GM19025 (cell line): ENCODE data around the gene TMEM132A.

Experiments
- ATAC-seq: cut with Tn5 transposase; IDR thresholded peaks from one replicate; pipeline ENCODE4 v1.9.1; 2021; ENCODE audit warnings: mild to moderate bottlenecking, low read depth, moderate library complexity; ENCODE audit not compliant: unreplicated experiment

Gene TMEM132A

DNA sequence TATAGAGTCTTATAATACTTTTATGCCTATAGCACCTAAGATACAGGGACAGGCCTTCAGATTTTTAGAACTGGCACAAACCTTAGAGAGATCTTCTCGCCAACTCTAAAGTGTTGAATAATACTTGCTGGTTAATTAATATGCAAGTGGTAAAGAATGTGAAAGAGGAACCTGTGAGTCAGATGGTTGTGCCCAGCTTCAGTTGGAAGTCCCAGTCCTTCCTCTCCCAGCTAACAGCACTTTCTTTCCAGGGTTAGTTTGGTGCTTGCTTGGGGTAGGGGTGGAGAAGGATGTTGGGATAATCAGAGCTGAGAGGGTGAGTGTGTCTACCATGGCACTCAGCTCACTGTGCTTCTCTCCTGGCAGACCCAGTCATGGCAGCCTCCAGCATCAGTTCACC lies 4.9 kb upstream of the TMEM132A start:
- ATAC-seq, result no peak

DNA sequence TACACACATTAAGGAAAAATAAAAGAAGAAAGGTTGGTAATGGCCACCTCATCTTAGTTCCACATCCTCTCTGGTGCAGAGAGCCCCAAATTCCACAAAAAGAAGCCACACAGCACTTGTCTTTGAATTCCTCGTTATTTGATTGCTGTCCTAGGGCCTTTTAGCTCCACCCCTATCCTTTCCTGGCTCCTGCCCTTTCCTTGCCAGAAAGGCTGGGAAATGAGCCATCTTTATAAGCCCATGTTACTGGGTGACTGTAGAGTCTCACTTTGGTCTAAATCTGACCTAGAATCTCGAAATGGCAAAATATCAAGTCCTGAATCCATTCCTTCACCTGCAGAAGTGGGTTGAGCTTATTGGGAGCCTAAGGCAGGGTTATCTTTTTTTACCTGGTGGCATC lies 4.3 kb upstream of the TMEM132A start:
- no peak for ATAC-seq

DNA sequence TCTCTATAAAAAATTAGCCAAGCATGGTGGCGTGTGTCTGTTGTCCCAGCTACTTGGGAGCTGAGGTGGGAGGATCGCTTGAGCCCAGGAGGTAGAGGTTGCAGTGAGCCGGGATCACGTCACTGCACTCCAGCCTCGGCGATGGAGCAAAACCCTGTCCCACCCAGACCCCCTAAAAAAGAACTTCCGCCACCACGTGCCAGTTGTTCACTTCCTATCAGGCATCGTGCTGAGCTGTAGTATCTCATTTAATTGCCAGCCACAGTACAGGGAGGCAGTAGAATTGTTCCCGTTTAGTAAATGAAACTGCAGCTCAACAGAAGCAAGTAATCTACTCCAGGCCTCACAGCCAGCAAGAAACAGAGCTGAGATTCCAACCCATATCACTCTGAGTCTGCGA lies 3.0 kb upstream of the TMEM132A start:
- ATAC-seq, result no peak

DNA sequence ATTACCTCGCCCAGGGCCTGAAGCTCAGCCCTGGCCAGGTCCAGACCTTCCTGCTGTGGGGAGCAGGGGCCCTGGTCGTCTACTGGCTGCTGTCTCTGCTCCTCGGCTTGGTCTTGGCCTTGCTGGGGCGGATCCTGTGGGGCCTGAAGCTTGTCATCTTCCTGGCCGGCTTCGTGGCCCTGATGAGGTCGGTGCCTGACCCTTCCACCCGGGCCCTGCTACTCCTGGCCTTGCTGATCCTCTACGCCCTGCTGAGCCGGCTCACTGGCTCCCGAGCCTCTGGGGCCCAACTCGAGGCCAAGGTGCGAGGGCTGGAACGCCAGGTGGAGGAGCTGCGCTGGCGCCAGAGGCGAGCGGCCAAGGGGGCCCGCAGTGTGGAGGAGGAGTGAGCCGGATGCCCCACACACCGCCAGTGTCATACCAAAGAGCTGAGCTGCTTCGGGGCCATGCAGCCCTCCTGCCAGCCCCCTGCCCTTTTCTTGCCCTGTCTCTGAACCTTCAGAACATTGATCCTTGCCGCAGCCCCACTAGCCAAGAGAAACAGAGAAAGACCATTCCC lies 2.4 kb upstream of the TMEM132A start:
- no peak for ATAC-seq

DNA sequence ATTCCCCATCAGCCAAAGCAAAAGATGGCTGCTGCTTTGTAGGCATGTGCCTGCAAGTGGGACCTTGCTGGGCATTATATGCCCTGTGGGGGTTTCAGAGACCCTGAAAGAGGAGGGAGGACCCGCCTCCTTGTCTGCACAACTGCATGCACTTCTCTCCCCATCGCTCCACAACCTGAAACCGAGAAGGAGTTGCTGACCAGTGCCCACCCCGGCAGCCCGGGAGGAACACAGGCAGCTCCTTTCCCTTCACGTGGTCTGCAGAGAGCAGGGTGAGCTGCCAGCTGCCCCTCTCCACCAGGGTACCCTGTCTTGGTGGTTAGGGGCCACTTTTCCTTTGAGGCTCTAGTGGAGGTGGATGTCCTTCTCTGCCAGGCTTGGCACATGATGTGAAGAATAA lies 1.4 kb upstream of the TMEM132A start:
- no peak for ATAC-seq

DNA sequence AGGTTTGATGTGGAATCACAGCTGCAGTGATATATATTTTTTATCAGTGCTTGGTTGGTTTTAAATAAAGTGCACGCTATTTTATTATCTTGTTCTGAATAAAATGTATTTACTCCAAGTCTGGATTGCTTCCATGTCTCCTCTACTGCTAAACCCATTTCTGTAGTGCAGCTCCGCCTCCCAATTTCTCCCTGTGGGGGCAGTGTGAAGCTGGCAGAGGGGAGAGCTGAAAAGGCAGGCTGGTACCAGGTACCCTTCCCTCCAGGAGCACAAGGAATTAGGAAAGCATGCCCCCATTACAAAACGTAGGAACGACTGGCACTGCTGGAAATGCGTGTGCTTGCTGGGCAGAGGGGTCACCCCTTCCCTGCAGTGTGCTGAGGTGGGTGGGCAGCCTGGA lies 934 bp upstream of the TMEM132A start:
- no peak for ATAC-seq

DNA sequence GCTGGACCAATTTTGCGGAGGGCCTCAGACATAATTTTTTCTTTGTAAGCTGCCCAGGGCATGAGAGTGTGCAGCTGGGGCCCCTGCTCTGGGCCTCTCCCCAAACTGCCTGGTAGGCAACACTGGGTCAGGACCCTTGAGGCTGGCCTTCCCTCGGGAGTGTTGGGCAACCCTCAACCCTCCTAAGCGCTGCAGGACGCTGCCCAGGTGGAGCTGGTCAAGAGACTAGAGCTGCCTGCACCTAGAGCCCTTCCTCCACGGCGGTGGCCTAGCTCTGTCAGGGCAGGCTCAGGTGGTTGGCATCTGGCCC lies 505 bp upstream of the TMEM132A start:
- ATAC-seq, result no peak

DNA sequence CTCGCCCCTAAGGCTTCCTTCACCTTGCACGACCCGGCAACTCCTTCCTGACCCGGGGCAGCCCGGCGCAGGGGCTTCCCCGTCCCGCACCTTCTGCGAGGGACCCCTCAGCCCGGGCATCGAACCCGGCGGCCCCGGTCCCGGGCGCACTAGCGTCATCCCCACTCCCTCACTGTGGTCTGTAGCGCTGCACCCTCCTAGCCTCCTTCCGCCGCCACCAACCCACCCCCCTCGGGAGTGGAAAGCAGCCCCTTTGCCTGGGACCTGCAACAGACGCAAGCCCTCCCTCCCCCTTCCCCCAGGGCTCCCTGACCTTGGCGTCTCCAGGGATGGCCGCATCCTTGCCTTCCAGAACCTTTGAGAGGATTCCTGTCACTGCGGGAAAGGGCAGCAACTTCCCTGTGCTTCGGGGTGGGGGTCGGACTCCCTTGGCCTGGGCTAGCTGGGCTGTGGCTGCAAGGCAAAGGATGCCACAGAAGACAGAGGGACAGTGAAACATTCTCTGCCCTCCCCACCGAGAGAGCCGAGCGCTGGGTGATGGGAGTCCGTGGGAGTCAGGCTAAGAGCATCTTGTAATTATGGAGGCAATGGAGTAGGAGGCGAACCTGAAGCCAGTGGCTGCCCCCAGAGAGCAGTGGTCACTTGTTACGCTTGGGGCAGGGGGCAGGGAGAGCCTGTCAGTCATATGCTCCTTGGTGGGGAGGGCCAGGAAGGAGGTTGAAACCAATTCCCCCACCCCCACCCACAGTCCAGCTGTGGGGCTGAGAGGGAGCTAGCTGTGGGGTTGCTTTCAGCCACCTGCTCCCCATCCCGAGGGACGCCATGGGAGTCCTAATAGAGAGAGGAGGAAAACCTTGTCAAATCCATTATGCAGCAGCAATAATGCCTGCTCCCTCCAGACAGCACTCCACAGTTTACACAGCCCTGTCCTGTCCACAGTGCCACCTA lies 920 bp downstream of the TMEM132A start:
- ATAC-seq, result no peak

DNA sequence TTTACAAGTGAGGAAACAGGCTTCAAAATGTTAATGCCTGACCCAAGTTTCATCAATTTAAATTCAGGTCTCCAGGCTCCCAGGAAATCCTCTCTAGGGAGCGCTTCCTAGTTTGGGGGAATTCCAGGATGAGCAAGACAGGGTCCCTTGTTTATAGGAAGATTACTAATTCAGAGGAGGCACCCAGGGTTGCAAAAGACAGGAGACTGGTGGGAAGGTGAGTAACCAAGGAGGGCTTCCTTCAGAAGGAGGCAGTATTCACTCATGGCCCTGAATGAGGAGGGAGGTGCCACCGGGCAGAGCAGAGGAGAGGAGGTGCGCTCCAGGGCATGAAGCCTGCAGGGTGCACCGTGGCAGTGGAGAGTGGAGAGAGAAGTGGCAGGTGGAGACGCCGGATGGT lies 1.6 kb downstream of the TMEM132A start:
- no peak for ATAC-seq

DNA sequence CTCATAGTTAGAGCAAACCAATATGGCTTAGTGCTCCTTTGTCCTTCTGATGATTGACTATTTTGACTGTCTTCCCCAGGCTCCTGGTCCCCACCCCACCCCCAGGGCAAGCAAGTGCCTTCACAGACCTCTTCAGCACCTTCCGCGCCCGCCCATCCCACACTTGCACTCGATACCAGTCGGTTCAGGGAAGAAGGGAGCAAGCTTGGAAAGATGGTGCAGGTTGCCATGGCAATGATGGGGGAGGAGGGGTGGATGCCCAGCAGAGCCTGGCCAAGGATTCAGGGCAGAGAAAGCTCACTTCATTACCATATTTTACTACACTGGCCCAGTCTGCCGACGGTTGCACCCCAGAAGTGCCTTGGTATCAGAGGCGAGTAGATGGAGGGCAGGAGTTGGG lies 2.2 kb downstream of the TMEM132A start:
- ATAC-seq, result no peak

DNA sequence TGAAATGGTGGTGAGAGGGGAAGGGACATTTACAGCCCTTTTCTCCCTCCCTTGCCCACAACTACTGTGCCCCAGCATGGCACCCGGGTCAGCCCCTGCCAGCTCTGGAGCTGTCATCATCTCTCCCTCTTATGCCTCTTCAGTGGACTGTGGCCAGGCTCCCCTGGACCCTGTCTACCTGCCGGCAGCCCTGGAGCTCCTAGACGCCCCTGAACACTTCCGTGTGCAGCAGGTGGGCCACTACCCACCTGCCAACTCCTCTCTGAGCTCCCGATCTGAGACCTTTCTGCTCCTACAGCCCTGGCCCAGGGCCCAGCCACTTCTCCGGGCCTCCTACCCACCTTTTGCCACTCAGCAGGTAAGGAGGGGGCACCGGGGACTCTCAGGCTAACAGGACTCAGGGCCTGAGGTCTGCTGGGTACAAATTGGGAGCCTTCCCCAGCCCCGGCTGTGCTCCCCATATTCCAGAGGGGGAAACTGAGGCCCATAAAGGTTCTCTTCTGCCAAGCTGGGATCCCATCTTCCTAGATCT lies 2.9 kb downstream of the TMEM132A start:
- ATAC-seq, result no peak

DNA sequence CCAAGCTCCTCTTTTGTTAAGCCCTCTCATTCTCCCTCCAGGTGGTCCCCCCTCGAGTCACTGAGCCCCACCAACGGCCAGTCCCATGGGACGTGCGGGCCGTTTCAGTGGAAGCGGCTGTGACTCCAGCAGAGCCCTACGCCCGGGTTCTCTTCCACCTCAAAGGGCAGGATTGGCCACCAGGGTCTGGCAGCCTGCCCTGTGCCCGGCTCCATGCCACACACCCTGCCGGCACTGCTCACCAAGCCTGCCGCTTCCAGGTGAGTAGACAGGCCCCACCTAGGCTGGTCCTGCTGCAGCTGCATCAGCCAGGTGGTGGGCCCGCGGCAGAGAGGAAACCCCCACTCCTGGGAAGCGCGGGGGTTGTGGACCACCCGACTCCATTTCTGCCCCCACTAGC lies 3.3 kb downstream of the TMEM132A start:
- ATAC-seq, result no peak

DNA sequence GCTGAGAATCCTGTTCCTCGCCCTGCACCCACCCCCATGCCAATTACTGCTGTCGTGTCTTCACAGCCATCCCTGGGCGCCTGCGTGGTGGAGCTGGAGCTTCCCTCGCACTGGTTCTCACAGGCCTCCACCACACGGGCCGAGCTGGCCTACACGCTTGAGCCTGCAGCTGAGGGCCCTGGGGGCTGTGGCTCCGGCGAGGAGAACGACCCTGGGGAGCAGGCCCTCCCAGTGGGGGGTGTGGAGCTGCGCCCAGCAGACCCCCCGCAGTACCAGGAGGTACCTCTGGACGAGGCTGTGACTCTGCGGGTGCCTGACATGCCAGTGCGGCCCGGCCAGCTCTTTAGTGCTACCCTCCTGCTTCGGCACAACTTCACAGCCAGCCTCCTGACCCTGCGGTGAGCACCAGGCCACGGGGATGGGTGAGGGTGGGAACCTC lies 4.3 kb downstream of the TMEM132A start:
- no peak for ATAC-seq

DNA sequence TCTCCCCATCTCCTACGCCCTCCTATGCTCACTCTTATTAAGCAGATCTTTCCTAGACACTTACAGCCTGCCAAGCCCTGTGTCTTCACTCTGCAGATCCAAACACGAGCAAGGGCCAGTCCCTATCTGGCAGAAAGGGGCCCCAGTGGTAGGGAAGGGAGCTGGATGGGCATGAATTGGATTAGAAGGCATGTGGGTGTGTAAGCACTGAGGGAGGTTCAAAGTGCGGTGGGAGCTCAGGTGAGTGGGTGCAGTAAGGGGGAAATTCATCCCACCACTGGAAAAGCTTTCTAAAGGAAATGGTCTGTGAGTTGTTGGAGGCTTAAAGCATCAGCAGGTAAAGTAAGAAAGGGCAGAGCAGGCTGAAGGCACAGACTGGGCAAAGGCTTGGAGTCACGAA lies 5.5 kb downstream of the TMEM132A start:
- no peak for ATAC-seq

DNA sequence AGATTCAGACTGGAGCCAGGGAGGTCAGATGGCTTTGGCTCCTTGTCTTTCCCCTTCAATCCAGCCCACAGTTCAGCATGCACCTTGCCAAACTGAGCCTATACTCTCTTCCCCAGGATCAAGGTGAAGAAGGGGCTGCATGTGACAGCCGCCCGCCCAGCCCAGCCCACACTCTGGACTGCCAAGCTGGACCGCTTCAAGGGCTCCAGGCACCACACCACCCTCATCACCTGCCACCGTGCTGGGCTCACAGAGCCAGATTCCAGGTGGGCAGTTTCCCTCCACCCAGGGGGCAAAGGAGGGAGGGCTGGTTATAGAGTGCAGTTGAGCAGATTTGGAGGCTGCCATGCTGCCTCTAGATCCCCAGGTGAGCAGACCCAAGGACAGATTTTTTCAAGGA lies 6.1 kb downstream of the TMEM132A start:
- ATAC-seq, result no peak

DNA sequence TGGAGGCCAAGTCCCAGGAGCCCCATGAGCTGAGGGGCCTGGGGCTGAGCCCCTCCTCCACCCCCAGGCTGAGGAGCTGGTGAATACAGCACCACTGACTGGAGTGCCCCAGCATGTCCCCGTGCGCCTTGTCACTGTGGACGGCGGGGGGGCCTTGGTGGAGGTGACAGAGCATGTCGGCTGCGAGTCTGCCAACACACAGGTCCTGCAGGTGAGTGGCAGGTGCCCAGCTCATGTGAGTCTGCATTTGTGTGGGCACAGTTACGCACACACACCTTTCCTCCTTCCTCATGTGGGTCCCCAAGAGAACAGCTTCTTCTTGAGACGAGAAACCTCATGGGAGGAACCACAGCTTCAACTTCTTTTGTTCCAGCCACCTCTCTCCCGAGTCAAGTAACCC lies 7.7 kb downstream of the TMEM132A start:
- ATAC-seq, result no peak

DNA sequence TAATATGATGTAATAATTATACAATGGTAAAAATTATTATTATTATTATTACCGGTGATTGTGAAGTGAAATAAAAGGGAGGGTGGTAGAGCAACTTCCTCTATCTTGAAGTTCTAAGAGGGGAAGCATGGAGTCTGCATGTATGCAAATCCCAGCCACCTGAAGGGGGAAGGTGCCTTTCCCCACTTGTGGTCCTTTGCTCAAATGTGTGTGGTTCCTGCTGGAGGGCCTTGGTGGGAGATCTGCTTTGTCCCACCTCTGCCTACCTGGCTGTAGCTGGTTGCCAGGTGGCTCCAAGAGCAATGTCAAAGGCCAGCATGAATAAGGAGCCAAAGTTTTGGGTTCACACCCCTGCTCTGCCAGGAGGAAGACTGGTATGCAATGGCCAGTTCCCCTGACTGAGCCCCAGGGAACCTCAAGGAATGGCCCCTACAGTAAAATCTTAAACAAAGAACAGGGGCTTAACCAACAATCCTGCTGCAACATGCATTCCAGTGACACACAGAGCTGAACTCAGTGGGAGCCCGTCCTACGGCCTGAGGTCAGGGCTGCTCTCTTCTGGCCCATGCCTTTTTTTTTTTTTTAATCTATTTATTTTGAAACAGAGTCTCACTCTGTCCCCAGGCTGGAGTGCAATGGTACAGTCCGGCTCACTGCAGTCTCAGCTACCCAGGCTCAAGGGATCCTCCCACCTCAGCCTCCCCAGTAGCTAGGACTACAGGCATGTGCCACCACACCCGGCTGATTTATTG lies 8.5 kb downstream of the TMEM132A start:
- ATAC-seq, result no peak

DNA sequence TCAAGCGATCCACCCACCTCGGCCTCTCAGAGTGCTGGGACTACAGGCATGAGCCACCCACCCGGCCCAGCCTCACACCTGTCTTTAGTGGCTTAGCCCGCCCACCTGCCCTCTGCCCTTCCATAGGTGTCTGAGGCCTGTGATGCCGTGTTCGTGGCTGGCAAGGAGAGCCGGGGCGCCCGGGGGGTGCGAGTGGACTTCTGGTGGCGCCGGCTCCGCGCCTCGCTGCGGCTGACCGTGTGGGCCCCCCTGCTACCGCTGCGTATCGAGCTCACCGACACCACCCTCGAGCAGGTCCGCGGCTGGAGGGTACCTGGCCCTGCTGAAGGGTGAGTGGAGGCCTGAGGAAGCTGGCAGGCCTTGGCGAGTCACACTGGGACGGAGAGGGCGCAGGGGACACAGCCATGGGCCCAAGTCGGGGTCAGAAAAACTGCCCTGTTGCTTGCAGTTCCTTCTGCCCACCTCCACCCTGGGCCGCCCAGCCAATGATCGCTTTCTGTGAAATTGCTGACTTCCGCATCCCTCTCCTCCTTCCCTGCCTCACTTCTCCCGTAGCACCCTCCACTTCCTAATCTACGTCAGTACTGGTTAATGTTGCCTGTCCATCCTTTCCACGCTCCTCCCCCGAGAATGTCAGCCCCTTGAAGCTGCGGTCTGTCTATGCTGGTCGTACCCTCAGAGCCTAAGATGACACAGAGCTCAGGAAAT lies 9.3 kb downstream of the TMEM132A start:
- no peak for ATAC-seq

DNA sequence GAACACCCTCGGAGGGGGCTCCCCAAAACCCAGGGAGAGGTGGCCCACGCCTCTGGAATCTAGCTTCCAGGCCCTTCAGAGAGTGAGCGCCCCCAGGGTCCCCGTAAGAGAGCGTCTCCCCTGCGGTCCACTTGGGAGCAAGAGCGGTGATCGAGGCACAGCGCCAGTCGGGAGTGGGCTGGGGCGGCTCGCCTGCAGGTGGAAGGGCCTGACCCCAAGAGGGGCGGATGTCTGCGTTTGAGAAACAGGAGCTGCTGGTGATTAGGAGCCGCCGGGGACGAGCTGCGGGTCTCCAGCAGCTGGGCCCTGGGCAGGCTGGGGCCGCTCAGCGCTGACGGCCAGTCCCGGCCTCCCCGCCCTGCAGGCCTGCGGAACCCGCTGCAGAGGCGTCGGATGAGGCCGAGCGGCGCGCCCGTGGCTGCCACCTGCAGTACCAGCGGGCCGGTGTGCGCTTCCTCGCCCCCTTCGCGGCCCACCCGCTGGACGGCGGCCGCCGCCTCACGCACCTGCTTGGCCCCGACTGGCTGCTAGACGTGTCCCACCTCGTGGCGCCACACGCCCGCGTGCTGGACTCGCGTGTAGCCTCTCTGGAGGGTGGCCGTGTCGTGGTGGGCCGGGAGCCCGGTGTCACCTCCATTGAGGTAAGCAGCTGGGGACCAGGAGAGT lies 10.0 kb downstream of the TMEM132A start:
- no peak for ATAC-seq
